ENCODE measurements around the gene BICC1.
A peak's percentile ranks its signal among the peaks of the same experiment; 100 is the strongest.

BICC1 gene

DNA sequence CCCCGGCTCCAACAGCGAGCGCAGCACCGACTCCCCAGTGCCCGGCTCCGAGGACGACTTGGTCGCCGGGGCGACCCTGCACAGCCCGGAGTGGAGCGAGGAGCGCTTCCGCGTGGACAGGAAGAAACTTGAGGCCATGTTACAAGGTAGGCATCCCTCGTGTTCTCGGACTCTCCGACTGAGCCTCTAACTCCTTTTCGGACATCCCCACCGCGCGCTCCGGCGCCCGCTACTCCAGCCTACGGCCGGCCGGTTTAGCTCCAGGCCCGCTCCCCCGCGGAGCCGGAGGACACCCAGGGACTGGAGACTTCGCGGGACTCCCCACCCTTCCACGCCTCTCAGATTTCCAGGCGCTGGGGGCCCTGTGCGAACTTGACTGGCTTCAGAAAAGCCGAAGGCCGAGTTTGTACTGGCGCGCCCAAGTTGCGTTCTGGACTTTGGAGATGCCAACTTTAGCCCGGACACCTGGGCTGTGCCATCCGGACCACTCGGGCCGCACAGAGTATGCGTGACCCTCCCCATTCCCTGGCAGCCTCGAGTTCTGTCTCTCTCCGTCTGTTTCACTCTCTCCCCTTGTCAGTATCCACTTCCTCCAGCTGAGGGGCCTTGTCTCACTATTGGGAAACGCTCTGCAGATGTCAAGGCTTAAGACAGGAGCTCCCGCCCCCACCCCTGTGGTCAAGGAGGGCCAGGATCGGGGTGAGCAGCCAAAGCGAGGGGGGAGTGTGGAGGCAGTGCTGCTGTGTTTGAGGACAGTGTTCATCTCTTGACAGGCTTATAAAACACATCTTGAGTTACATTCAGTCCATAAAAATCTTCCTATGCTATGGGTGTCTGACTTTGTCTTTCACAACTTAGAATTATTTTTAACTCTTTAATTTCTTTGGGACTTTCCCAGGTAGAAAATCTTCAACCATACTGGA lies 777 bp downstream of the BICC1 start:
- intact Hi-C loops (cut with DNase I) = no loop called here
- peak in 38 of 42 donors; percentile 2 to 49 (median 13) for DNase-seq

GRCh38 chr10:58514111-58514770 lies 1.6 kb downstream of the BICC1 start:
- DNase-seq = no peak

GRCh38 chr10:58515291-58515941 lies 2.7 kb downstream of the BICC1 start:
- intact Hi-C loops (cut with DNase I) = no loop called here

More at GRCh38 chr10:58514111-58514770, 1.6 kb downstream of the BICC1 start:
- intact Hi-C loops (cut with DNase I) = no loop called here

GRCh38 chr10:58516119-58516518 lies 3.4 kb downstream of the BICC1 start:
- DNase-seq = no peak
- intact Hi-C loops (cut with DNase I) = no loop called here

More at GRCh38 chr10:58515291-58515941, 2.7 kb downstream of the BICC1 start:
- no peak for DNase-seq

GRCh38 chr10:58516671-58517070 lies 4.0 kb downstream of the BICC1 start:
- intact Hi-C loops (cut with DNase I) = no loop called here

DNA sequence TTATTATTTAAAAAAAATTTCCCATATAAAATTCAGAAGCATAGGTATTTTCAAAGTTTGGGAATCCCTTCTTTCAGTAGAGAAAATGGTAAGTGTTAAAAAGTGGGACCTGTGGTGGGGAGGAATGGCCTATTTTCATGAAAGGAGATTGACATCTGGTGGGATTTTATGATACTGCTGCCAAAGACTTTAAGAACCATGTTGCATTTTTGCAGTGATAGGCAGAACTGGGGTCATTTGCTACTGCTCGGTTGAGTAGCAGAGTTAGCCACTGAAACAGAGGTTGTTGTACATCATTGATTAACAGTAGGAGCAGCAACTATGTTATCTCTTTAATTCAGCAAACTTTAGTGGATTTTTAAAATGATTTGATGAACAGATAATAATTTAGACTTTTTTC lies 4.4 kb downstream of the BICC1 start:
- intact Hi-C loops (cut with DNase I) = no loop called here
- no peak for DNase-seq

More at GRCh38 chr10:58516671-58517070, 4.0 kb downstream of the BICC1 start:
- no peak for DNase-seq

- intact Hi-C loops (cut with DNase I) = no loop called here
- DNase-seq = no peak
Observed at GRCh38 chr10:58517491-58518355, 5.1 kb downstream of the BICC1 start.

- no peak for DNase-seq
- intact Hi-C loops (cut with DNase I) = no loop called here
Observed at GRCh38 chr10:58518775-58519174, 6.1 kb downstream of the BICC1 start.

DNA sequence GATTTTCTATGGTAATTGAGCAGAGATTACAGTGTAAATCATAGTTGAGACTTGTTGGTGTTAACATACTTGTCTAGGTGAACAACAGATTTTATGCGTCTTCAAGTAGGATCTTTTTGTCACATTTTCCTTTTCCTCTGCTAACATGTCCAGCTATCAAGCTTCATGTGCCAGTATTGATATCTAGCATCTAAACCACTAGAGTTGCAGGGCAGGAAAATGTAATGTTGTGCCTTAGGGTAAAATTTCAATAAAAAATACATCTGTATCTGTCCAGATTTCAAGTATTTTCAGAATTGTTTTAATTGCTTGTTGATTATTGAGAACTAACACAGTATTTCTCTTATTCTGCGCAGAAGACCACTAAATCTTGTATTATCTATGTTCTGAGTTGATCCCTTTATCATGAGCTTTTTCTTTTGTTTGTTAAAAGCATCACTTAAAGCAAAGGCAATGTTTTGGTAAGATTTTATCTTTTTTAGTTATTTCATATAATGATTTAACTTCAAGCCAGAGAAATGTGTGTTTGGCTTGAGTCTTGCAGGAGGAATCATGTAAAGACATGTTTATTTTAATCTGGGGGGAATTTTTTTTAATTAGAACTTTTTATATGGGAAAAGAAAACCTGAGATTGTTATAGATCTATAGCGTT lies 16.5 kb downstream of the BICC1 start:
- no peak for DNase-seq
- intact Hi-C loops (cut with DNase I) = no loop called here

DNA sequence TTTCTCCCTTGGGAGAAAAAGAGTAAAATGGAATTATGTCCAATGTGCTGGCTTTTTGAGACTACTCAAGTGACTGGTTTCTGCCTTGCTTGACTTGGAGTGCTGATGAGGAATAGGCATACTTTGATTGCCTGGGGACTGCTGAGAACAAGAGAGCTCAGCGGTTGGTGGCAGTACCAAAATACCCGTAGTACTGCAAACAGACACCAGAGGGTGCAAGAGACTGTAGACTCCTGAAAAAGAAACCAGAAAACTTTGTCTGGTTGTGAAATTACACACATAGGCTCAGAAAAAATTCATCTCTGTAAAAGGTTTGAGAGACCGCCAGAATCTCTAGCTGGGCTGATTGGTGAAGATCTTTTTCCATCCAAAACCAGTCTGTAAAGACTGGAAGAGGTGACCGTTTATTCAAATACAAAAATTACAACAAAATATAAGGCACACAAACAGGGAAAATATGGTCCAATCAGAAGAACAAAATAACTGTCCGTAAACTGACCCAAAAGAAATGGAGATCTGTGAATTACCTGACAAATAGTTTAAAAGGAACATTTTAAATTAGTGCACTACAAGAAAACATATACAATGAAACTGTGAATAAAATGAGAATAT lies 18.5 kb downstream of the BICC1 start:
- DNase-seq = peak in 37 of 42 donors; percentile 2 to 86 (median 60)
- intact Hi-C loops (cut with DNase I) = no loop called here

GRCh38 chr10:58535311-58535710 lies 22.6 kb downstream of the BICC1 start:
- intact Hi-C loops (cut with DNase I) = no loop called here
- no peak for DNase-seq

- intact Hi-C loops (cut with DNase I) = no loop called here
- no peak for DNase-seq
Observed at GRCh38 chr10:58543141-58543540, 30.5 kb downstream of the BICC1 start.

- DNase-seq = no peak
- intact Hi-C loops (cut with DNase I) = no loop called here
Observed at GRCh38 chr10:58544135-58544534, 31.5 kb downstream of the BICC1 start.

DNA sequence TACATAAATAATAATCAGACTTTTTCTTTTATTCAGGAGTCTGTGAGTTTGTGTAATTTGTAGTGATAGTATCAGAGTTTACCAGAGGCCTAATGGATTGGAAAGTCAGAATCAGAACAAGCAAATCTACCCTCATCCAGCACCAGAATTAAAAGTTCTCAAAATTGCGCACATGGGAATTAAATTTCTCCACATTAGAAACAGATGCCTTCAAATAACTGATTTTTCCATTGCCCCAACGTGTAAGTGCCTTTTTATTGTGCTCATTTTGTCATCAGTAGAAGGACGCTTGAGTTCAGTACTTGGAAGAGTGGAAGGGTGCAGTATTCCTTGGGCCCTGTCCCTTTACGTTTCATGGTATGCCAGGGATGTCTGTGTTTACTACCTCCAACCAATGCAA lies 32.8 kb downstream of the BICC1 start:
- intact Hi-C loops (cut with DNase I) = no loop called here
- no peak for DNase-seq

- no peak for DNase-seq
- intact Hi-C loops (cut with DNase I) = no loop called here
Observed at GRCh38 chr10:58546137-58546536, 33.5 kb downstream of the BICC1 start.

- no peak for DNase-seq
- intact Hi-C loops (cut with DNase I) = no loop called here
Observed at GRCh38 chr10:58546722-58547445, 34.2 kb downstream of the BICC1 start.

- no peak for DNase-seq
- intact Hi-C loops (cut with DNase I) = no loop called here
Observed at GRCh38 chr10:58547963-58548362, 35.3 kb downstream of the BICC1 start.

Measured in head of caudate nucleus (tissue), 42 donors.